NK-92 (cell line): ENCODE data around the gene PC.

Experiments used
- DNase-seq: peaks from one replicate; lab custom pipeline; 2025; ENCODE audit not compliant: unreplicated experiment; lab: John Stamatoyannopoulos, UW

The PC gene

DNA sequence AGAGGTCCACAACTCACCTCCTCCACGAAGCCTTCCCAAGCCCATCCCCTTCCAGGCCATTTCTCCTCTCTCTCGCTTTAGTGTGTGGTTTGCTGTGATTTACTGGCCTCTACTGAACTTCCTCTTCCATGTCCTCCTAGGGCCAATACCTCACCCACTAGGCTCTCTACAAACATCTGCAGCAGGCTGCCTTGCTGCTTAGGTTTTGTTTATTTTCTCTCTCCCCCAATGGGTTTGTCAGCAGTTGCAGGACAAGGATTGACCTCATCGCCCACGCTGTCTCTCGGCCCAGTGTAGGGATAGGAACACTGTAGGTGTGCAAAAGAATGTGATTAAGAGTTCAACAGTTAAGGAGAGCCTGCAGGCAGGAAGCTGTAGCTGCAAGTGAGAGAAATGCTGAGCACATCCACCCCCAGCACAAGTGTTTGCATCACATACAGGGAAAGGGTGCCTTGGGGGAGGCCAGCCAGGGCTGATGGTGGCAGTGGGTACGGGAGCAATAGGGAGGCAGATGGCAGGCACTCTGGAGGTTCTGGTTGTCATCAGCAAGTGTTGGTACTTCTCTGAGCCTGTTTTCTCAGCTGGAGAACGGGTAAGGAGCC lies 1.4 kb downstream of the PC start:
- DNase-seq: no peak

DNA sequence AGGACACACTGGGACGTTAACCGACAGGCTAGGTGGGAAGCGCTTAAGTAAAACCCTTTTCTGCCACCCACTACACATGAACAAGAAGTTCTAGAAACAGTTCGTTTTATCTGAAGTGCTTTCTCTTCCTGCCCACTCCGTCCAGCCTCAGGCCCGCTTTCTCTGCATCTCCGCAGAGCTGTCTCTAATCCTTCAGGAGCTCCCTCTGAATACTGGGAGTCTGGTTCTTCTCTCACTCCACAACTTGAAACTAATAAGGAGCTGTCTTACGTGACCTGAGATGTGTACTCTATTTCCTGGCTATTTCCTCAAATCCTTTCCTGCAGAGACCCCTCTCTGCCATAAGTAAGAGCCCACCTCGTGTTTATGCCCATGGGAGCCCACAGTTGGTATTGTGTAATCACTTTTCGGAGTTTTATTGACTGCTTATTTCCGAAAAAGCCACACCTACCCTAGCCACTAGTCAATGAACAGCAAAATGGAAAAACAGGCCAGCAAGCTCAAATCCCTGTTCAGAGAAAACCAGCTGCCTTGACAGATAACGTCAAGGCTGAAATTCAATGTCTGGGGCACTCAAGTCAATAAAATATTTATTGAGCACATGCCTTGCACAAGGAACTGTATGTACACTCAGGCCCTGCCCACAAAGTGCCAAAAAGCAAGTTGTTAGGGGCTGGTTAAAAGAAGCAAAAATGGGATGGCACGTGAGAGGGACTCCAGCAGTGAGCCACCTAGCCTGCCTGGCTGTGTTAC lies 4.9 kb downstream of the PC start:
- DNase-seq: no peak

DNA sequence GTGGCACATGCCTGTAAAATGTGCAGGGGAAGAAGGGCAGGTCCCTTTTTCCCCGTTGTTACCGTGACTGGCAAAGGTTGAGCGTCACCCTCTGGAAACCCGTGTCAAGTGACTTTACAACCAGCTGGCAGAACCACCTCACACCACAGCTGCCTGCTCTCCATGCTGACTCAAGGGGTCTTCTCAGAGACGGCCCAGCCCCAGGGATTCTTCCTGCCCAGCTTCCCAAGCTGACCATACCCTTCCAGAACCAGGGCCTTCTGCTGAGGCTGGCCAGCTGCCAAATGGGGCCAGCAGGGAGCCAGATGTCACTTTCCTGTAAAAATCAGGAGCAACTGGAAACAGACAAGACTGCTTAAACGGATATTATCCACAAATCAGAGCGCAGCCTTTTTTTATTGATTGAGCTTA lies 6.3 kb downstream of the PC start:
- no peak for DNase-seq

- no peak for DNase-seq
Observed at GRCh38 chr11:66951135-66951534, 7.0 kb downstream of the PC start.

GRCh38 chr11:66950112-66950535 lies 8.1 kb downstream of the PC start:
- DNase-seq: no peak

GRCh38 chr11:66938582-66939135 lies 19.5 kb downstream of the PC start:
- no peak for DNase-seq

DNA sequence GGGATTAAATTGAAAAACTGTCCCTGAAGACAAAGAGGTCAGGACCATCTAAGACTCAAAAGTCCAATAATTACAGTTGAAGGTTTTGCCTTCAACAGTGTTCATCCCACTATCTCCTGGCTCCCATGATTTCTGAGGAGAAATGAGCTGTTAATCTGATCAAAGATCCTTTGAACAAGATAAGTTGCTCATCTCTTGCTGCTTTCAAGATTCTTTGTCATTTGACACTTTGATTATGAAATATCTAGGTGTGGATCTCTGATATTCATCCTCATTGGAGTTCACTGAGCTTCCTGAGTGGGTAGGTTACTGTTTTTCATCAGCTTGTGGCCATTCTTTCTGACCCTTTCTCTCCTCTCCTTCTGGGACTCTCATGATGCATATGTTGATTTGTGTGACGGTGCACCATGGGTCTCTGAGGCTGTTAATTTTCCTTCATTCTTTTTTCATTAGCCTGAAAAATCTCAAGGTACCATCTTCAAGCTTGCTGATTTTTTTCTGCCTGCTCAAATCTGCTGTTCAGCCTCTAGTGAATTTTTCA lies 20.9 kb downstream of the PC start:
- DNase-seq: no peak

GRCh38 chr11:66936311-66936711 lies 21.9 kb downstream of the PC start:
- no peak for DNase-seq

- DNase-seq: no peak
Observed at GRCh38 chr11:66934950-66935779, 23.0 kb downstream of the PC start.

DNA sequence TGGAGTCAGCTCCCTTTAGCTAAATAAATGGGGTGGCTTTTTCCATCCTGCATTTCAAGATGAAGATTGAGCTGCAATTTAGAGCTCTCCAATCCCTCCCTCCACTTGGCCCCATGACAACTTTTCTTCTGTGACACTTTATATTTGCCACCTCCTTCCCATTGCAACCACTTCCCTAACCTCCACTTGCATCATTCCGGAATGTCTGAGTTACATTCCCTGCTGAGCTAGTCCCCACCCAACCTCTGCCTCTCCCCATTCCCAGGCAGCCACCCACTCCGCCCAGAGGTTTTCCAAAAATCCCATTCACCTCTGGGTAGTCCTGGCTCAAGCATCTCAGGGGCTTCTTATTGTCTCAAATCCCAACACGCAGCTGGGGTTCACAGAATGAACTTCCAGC lies 24.7 kb downstream of the PC start:
- no peak for DNase-seq

- DNase-seq: no peak
Observed at GRCh38 chr11:66932543-66932942, 25.6 kb downstream of the PC start.

DNA sequence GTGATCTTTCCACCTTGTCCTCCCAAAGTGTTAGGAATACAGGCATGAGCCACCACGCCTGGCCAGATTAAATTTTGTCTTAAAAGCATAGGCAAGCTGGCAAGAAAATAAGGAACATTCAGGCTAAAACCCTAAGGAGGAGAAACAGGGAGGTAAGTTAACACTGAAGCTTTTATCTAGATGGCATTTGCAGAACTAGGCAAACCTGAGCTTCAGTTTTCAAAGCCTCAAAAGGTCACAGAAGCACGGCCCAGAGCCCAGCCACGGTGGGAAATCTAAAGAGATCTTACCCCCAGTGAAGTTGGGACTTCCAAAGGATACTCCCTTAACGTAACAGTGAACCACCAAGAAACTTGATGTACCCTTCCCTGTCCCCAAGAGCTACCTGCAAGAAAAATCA lies 28.4 kb downstream of the PC start:
- DNase-seq: no peak

DNA sequence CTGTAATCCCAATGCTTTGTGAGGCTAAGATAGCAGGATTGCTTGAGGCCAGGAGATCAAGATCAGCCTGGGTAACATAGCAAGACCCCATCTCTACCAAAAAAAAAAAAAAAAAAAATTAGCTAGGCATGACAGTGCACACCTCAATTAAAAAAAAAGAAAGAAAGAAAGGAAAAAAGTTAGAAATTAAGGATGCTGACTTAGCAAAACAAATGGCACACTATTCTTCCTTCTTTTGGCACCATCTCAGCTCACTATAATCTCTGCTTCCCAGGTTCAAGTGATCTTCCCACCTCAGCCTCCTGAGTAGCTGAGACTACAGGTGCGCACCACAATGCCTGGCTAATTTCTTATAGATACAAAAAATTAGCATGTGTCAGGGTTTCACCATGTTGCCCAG lies 33.9 kb downstream of the PC start:
- DNase-seq: no peak

DNA sequence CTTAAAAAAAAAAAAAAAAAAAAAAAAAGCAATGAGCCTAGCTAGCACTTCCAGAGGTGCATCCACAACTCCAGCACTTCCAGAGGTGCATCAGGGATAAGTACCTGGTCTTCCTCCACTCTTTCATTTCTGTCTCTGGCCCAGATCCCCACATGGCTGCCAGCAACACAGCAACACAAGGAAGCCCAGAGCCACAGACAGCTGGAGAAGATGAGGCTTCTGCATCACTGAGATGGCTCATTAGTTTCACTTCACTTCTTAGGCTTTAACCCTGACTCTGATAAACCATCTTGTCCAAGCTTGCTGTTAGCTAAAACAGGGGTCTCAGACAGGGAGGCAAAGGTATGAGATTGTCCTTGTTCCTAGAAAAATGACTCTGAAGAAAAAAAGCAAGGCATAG lies 35.6 kb downstream of the PC start:
- DNase-seq: no peak

DNA sequence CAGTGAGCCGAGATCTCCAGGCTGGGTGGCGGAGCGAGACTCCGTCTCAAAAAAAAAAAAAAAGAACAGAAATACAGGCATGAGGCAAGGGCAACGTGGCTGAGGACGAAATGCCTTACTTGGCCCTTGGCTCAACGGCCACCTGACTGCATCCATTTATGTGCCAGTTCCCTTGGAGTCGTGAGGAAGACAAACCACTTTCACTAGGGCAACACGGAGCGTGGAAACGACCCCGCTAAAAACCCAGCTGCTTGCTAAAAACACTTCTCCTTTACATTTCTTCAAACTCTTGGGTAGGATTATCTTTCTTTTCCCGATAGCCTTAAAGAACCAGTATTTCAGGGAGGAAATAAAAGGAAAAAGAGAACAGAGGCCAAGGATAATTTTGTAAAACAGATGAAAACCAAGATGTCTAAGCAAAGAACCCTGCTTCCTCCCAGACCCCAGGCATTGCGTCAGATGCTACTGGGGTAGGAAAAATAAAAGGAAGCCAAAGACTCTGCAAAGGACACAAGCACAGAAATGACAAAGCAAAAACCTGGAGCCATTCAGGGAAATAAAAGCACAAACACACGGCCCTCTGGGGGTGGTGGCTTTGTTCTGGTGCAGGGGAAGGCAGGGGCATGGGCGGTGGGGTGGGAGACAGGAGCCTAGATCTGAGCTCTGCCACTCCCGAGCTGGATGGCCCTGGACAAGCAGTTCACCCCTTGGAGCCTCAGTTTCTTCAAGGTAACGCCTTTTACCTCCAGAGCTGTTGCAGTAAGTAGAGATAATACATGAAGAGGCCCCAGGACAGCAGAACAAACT lies 37.0 kb downstream of the PC start:
- DNase-seq: no peak

DNA sequence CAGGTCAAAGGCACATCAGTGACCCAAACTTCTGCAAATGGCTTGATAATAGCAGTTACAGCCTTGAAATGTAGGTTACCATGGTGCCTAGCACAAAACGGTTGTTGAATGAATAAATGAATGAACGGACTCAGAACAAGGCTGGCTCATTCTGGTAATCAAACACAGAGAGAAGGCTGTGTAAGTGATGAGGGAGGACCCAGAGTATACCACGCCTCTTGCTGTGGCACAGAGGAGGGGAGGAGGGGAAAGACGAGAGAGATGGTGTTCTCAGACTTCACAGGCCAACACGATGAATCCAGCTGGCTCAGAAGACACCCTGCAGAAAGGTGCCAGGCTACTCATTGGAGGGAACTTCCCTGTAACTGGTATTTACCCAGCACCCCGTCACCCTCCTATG lies 38.3 kb downstream of the PC start:
- no peak for DNase-seq

DNA sequence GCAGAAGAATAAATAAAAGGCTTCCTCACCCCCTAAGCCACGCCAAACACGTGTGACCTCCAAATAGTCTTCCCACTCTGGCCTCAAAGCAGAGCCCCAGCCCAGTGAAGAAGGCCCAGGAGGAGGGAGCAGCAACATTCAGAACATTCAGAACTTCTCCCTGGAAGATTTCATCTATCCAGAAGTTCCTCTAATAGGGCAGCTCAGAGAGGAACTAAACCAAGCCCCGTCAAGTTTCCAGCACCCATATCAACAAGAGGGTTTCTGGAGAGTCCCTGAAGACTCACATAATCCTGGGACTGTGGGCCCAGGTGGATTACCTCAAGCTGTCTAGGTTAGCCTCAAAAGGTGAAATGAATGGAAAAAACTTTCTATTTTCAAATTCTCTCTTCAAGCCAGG lies 39.4 kb downstream of the PC start:
- DNase-seq: no peak

DNA sequence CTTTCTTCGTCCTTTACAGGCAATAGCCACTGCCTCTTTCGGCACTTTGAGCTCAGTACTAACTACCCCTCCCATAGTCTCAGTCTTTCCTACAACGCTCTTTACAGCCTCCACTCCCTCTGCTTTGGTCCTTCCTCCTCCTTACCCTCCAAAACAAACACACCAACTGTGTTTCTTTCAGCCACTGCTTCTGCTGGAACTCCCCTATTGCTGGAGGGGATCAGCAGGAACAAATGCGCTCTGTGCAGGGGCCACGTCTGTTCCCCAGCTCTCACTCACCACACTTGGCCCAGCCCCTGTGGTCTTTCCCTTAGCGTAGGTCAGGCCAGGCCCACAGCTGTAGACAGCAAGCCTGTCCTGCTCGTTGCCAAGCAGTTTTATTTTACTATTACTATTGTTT lies 42.3 kb downstream of the PC start:
- no peak for DNase-seq

DNA sequence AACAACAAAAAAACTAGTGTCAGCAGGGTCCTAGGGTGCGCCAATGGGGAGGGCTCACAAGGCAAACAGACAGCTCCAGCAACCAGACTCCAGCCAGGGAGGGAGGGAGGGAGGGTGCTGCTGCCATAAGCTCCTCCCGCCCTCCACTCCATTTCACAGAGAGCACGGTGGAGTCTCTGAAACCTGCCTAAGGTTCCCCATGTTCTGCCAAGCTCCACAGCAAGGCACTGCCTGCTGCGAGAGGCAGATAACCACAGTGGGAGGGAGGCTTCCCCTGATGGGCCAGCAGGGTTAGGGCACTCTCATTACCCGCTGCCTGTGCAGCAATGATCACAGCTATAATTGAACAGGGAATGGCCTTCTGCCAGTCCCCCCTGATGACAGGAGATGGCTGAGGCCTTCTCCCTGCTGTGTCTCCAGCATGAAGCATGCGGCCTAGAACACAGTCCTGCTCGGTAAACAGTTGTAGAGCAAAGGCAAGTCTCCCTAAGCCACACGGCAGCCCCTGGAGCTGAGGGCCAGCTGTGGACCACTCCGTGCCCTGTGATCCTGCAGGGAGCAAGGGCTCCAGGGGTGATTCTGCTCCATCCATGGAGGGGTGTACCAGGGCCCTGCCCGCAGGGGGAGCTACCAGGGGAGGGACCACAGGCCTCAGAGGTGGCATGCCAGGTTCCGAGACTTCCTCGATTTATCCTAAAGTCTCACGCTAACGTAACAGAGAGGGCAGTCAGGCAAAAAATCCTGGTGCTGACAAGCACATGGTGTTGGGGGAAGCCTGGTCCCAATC lies 42.9 kb downstream of the PC start:
- DNase-seq: no peak

- DNase-seq: no peak
Observed at GRCh38 chr11:66914505-66914904, 43.7 kb downstream of the PC start.
